GM13977 (cell line): Measurements from ENCODE around the gene TMED4.

ENCODE experiments used
- DNase-seq: peaks from one replicate; pipeline ENCODE4 v3.0.0; 2012; ENCODE audit warnings: low spot score
- CTCF ChIP-seq: IDR thresholded peaks from 2 replicates; pipeline ENCODE4 v1.5.1; 2012; ENCODE audit warnings: mild to moderate bottlenecking, control low read depth; ENCODE audit not compliant: insufficient read depth; ENCODE audit errors: extremely low read depth, missing control alignments
- in situ Hi-C: fragments of 300-500 bp; cut with MboI; formaldehyde crosslinking; loops from one replicate; pipeline ENCODE4 v1.12.0; 2022; ENCODE audit warnings: low sequenced_read_pairs, low pct_unique_long_range_greater_than_20kb, mixed read lengths, inconsistent platforms; ENCODE audit not compliant: unreplicated experiment

TMED4 gene

DNA sequence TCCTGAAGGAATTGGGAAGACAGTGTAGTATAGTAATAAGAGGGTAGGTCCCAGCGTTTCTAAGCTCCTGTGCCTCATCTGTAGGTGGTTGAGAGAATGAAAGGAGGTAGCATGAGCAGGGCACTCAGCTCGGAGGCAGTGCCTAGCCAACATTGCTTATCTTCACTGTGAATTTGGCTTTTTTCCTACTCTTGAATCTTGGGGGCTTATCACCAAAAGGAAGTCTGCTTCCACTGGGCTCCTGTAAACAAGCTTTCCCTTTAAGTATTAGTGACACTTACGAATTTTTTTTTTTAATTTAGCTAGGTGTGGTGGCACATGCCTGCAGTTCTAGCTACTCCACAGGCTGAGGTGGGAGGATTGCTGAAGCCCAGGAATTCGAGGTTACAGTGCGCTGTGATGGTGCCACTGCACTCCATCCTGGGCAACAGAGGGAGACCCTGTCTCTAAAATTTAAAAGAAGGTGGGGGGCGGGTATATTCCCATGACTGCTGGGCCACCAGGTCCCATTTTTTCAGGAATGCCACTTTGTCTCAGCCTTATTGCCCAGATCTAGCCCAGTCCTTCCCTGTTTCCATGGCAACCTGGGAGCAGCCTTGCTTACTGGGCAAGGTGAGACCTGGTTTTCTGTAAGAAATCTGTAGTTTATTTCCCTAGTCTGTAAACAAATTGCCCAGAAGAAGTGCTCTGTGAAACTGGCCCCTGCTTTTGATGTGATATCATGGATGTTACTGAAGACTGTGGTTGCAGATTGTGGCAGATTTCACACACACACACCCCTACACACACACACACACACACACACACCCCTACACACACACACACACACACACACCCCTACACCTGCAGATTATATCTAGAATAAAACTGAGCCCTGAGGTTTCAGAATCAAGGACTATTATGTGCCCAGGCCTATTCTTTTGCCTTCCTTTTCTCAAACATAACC, 43.8 kb upstream of the TMED4 start:
- no peak for TF ChIP-seq CTCF
- DNase-seq = no peak
- in situ Hi-C loops = no loop called here

GRCh38 chr7:44624318-44624717, 42.3 kb upstream of the TMED4 start:
- in situ Hi-C loops = no loop called here
- TF ChIP-seq CTCF = no peak
- DNase-seq = no peak

- in situ Hi-C loops = no loop called here
- DNase-seq = peak; percentile 36
- no peak for TF ChIP-seq CTCF
These were observed 40.5 kb upstream of the TMED4 start for GRCh38 chr7:44622342-44623151.

DNA sequence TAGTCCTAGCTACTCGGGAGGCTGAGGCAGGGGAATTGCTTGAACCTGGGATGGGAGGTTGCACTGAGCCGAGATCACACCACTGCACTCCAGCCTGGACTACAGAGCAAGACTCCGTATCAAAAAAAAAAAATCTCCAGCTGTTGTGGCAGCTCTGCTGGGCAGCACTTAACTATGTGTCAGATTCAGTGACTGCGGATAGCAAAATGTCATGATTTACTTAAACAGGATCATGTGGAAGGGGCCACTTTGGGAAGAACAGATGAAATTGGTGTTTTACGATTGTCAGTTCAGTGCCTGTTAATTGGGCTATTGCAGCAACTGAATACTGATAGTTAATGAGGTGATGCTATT, 39.7 kb upstream of the TMED4 start:
- no peak for TF ChIP-seq CTCF
- in situ Hi-C loops = no loop called here
- no peak for DNase-seq

DNA sequence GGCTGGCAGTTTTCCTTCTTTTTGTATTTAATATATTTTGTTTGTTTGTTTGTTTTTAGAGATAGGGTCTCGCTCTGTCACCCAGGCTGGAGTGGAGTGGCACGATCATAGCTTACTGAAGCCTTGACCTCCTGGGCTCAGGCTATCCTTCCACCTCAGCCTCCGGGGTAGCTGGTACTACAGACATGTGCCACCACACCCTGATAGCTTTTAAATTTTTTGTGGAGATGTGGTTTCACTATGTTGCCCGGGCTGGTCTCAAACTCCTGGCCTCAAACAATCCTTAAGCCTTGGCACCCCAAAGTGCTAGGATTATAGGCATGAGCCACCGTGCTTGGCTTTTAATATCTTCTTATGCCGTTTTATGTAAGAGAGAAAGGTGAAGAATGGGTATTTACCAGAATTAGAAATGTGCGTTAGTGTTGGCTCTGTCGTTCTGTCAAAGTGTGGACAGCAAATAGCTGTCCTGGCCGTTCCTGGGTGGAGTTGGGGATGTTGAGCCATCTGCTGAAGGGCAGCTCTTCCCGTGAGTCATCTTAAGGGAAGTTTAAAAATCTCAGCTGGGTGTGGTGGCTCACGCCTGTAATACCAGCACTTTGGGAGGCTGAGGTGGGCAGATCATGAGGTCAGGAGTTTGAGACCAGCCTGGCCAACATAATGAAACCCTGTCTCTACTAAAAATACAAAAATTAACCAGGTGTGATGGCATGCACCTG, 39.2 kb upstream of the TMED4 start:
- in situ Hi-C loops = no loop called here
- no peak for DNase-seq

More for the DNA sequence above, 39.2 kb upstream of the TMED4 start:
- no peak for TF ChIP-seq CTCF
